Epidermal melanocyte (primary cell): ENCODE measurements around the gene CLDN6.
"Not testable (repeated sequence)": the region's sequence is repeated elsewhere in the genome, so short reads cannot be mapped to it uniquely, and the experiment has no call there.

Experiments used
- DNase-seq: peaks from one replicate; pipeline ENCODE4 v3.0.0; 2011; ENCODE audit warnings: low spot score; ENCODE audit not compliant: insufficient read length

CLDN6 gene, protein sequence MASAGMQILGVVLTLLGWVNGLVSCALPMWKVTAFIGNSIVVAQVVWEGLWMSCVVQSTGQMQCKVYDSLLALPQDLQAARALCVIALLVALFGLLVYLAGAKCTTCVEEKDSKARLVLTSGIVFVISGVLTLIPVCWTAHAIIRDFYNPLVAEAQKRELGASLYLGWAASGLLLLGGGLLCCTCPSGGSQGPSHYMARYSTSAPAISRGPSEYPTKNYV

DNA sequence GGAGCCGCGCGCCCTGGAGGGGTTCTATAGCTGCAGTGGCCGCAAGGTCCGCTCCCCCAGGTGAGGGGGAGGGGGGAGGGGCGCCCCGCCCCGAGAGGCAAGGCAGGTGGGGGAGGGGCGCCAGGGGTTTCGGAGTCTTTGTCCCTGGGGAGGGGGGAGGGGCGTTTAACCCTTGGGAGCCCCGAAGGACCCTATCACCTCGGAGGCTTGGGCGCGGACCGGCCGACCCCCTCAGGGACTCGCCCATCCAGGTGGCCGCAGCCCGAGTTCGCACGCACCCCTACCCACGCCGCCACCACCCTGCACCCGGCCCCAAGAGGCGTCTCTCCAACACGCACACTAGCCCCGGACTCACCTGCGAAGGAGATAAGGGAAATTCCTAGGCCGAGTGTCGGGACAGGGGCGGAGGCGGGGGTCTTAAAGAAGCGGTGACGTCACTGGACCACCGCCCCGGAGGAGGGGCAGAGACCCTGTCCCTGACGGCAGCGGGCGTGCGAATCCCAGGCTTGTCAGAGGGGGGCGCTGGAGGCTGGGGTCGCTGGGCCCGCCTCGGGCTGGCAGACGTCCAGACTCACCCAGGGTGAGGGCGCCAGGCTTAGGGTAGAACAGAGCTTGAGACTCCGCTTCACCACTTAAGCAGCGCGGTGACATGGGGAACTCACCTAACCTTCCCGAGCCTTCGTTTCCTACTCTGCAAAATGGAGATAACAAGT lies at the start of gene CLDN6:
Gene CLDN6 (minus strand): TSS at position 390 of the 713 bp plus-strand sequence. CDS start 2,162 bp downstream, outside the sequence.
- no peak for DNase-seq

DNA sequence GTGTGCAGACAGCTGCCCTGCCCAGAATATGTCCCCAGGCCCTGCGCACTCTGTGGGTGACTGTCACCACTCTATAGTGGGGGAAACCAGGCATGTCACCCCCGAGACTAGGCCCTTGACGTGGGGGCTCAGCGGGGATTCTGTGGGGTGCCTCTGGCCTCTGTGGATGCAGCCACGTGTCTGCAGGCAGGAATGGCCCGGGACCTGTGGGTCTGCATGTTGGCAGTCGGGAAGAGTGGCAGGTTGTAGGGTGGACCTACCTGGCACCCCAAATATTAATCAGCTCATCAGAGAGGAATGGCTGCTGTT lies 48.4 kb upstream of the CLDN6 start:
- DNase-seq: no peak

DNA sequence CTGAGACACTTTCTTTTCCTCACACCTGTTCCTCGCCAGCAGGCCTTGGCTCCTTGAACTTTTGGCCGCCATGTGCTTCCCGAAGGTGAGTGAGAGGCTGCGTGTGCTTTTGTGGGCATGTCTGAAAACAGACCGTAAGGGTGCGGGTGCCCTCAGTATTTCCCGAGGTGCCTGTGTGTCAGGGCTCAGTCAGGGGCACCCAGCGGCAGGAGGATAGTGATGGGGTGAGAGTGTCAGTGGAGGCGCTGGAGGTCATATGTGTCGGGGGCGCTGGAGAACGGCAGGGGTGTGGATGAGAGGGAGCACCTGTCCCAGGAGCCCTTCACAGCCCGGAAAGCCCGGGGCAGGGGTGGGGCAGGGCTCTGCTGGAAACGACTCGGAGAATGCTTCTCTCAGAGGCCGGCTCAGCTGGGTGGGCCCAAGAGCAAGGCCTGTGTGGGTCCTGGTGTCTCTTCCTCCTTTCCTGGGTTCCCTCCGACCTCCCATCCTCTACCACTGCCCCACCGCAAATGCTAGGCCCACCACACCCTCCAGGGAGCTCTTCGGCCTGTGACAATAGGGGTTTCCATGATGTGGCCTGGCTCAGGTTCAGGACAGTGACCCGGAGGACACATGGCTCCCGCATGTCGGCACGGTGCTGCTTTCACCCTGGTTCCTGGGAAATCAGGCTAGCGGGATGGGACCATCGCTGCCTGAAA lies 47.9 kb upstream of the CLDN6 start:
- DNase-seq: no peak

DNA sequence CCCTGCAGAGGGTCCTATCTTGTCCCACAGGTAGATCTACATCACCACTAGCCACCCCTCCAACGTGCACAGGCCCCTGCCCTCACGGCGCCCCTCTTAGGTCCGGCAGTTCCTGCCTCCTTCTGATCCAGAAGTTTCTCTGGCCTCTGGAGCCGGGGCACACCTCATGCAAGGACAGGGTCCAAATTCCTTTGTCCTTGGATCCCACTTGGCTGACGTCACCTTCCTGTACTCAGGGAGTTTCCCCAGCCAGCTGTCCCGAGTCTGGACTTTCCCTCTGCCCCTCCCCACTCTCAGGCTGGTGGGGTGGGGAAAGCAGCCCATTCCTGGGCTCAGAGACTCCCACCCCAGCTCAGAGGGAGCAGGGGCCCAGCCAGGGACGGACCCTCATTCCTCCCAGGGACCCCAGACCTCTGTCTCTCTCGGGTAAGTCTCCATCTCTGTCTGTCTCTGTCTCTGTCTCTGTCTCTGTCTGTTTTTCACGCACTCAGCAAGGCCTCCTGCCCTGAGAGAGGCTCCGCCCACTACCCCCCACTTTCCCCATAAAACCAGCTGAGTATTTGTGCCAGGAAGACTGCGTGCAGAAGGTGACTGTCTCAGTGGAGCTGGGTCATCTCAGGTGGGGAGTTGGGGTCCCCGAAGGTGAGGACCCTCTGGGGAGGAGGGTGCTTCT lies 47.2 kb upstream of the CLDN6 start, which contains the start of gene IL32:
Gene IL32 (plus strand): TSS at position 572 of the 673 bp plus-strand sequence. CDS start 172 bp downstream, outside the sequence.
- DNase-seq: no peak

DNA sequence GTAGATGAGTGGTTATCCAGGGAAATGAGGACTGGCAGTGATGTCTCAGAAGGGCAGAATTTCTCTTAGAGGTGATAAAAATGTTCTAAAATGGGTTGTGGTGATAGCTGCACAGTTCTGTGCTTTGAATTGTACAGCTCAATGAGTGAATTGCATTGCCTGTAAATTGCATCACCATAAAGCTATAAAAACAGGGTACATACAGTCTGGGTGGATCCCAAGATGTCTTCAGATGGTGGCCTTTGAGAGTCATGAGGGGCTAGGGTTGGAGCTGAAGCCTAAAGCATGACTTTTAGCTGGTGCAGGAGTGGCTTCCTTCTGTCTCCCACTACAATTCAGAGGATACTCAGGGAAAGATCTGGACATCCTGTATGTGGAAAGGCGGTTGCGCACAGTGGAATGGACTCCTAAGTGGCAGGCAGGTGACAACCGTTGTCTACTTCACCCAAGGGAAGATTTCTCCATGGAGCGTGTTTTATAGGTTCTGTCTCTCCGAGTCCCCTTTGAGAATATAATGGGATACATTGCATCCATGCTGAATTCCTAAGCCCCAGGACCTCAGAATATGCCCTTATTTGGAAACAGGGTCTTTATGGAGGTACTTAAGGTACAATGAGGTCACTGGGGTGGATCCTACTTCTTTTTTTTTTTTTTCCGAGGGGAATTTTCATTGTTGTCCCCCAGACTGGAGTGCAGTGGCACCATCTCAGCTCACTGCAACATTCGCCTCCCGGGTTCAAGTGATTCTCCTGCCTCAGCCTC lies 45.8 kb upstream of the CLDN6 start:
- no peak for DNase-seq

DNA sequence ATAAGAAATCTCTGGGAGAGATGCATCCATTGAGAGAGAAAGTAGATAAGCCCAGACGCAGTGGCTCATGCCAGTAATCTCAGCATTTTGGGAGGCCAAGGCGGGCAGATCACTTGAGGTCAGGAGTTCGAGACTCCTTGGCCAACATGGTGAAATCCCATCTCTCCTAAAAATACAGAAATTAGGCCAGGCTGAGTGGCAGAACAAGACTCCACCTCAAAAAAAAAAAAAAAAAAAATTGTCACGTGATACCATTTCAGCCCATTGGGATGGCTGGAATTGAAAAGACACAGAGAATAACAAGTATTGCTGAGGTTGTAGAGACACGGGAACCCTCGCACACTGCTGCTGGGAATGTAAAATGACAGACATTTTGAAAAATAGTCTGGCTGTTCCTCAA lies 44.6 kb upstream of the CLDN6 start:
- no peak for DNase-seq

DNA sequence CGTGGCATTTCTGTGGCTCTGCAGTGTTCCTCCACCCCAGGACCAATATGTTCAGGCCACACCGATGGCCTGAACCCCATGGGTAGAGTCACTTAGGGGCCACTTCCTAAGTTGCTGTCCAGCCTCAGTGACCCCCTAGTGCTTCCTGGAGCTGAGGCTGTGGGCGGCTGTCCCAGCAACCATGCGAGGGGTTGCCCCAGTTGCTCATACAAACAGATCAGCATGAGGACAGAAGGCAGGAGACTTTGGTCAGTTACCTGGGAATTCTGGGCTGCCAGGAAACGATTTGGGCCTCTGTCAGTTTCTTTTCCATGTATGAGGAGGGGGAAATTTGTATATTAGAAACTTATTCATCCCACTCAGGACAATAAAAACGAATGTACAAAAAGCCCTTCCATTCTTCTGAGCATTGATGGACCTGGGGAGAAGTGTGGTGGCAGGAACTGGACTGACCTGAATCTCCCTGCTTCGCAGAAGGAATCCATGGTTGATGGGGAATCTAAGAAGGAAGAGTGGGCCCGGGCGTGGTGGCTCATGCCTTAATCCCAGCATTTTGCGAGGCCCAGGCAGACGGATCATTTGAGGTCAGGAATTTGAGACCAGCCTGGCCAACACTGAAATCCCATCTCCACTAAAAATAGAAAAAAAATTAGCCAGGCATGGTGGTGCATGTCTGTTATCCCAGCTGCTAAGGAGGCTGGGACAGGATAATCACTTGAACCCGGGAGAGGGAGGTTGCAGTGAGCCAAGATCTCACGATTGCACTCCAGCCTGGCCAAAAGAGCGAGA lies 42.5 kb upstream of the CLDN6 start:
- DNase-seq: no peak

DNA sequence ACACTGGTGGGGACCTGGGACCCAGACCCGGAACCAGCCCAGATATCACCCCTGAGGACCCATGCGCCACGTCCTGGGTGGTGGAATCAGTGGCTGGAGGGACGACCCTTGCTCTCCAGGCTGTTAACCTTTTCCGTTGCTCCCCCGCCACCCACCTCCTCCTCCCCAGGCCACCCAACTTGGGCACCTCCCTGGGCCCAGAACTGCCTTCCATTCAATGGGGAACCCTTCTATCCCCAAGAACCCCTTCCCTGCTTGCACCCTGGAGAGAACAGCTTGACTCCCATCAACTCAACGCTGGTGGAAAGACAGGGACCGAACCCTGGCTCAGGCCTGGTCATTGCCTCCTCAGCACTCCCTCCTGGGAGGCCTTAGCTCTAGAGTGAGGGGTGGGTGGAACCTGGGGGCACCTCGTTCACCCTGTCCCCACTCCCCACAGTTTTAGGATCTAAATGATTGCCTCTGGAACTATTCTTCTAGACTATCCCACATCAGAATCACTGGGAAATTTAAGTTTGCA lies 41.8 kb upstream of the CLDN6 start:
- no peak for DNase-seq

DNA sequence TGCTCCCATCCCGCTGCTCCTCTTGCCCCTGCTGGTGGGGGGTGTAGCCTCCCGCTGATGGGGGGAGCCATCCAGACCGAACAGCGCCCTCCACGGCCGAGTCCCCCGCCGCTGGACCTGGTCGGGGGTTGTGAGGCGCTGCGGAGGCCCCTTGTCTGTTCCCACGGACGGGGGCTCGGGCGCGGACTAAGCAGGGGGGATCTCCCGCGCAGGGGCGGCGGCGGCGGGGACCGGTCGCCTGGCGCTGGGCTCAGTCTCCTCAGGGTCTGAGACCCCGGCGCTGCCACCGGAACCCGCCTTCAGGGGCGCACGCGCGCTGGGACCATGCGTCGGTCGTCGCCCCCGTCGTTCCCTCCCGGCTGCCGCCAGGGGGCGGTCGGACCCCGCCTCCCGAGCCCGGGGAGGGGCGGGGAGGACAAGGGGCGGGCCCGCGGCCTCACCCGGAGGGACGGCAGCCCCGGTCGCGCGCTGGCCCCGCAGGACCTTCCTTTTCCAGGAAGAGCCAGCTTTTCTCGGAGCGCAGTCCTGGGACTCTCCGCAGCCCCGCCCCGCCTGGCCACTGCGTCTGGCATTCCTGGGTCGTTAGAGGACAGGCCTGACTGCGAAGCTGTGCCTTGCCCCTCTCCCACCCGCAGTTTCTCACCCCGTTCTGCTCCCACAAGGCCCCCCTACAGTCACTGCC lies 41.2 kb upstream of the CLDN6 start:
- peak; percentile 85 for DNase-seq

DNA sequence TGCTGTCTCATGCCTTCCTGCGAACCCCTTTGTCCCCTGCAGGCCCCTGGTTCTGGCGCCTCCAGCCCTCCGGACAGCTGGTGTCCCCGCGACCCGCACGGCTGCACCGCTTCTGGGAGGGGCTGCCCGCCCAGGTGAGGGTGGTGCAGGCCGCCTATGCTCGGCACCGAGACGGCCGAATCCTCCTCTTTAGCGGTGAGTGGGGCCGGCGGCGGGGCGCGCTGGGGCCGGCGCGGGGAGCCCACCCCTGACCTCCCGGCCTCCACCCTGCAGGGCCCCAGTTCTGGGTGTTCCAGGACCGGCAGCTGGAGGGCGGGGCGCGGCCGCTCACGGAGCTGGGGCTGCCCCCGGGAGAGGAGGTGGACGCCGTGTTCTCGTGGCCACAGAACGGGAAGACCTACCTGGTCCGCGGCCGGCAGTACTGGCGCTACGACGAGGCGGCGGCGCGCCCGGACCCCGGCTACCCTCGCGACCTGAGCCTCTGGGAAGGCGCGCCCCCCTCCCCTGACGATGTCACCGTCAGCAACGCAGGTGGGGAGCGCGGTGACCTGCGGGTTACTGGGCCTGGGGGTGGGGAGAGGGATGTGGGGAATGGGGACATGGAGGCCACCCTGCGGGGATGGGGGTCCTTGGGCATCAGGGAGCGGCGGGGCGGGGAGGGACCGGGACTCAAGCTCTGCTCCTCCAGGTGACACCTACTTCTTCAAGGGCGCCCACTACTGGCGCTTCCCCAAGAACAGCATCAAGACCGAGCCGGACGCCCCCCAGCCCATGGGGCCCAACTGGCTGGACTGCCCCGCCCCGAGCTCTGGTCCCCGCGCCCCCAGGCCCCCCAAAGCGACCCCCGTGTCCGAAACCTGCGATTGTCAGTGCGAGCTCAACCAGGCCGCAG lies 40.4 kb upstream of the CLDN6 start:
- no peak for DNase-seq

DNA sequence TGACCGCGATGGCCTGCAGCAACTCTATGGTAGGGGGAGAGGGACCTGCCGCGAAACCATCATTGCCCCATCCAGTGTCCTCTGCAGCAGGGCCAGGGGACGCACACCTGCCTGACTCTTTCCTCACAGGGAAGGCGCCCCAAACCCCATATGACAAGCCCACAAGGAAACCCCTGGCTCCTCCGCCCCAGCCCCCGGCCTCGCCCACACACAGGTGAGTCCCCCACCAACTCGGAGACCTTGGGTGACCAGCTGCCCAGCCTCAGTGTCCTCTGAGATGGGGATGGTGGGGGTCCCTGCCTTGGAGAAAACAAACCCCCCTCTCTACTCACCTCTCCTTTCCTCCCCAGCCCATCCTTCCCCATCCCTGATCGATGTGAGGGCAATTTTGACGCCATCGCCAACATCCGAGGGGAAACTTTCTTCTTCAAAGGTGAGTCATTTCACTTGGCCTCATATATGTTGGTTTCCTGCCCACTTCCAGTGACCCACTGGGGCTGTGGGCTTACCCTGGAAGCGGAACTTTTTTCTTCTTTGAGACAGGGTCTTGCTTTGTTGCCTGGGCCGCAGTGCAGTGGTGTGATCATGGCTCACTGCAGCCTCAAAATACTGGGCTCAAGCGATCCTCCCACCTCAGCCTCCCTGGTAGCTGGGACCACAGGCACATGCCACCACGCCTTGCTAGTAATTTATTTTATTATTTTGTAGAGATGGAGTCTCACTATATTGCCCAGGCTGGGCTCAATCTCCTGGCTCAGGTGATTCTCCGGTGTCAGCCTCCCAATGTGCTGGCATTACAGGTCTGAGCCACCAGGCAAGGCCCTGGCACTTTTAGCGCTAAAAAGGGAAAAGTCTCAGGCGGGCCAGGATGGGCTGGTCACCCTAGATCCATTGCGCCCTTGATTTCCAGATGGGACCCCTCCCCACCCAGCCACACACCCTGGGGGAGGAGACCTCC lies 39.5 kb upstream of the CLDN6 start:
- no peak for DNase-seq

DNA sequence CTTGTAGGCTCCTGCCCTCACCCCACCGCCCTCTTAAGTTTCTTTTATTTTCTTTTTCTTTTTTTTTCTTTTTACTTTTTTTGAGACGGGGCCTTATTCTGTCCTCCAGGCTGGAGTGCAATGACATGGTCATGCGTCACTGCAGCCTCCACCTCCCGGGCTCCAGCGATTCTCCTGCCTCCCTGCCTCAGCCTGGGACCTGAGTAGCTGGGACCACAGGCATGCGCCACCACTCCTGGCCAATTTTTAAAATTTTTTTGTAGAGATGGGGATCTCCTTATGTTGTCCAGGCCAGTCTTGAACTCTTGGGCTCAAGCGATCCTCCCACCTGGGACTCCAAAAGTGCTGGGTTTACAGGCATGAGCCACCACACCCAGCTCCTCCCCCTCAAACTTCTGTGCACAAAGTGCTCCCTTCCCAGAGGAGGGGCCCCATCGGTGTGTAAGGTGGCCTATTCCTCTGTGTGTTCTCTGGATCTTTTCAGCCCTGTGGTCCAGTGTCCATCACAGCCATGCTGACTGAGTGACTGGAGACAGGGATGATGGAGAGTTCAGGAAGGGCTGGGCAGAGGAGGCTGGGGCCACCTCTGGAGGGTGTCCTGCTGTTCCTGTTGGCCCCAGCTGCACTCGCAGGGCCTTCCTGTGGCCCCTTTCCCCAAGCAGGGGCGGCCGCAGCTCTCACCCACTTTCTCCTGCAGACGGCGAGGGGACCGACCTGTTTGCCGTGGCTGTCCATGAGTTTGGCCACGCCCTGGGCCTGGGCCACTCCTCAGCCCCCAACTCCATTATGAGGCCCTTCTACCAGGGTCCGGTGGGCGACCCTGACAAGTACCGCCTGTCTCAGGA lies 38.6 kb upstream of the CLDN6 start:
- no peak for DNase-seq

DNA sequence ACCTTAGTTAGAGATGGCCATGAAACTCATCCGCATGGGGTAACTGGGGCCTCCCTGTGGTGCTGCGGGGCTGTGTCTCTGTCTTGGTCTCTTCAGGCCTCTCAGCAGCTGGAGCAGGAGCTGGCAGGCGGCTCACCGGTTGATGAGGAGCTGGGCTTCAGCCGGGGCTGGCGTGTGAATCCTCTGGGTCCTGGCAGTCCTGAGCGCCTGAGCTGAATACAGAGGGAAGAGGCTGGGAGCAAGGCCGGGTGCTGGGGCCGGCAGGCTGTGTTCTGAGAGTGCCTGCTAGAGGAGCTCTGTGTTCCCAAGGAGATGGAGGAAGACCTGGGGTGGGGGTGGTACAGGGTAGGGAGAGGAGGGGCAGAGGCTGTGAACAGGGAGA lies 37.7 kb upstream of the CLDN6 start:
- not testable (repeated sequence) for DNase-seq

DNA sequence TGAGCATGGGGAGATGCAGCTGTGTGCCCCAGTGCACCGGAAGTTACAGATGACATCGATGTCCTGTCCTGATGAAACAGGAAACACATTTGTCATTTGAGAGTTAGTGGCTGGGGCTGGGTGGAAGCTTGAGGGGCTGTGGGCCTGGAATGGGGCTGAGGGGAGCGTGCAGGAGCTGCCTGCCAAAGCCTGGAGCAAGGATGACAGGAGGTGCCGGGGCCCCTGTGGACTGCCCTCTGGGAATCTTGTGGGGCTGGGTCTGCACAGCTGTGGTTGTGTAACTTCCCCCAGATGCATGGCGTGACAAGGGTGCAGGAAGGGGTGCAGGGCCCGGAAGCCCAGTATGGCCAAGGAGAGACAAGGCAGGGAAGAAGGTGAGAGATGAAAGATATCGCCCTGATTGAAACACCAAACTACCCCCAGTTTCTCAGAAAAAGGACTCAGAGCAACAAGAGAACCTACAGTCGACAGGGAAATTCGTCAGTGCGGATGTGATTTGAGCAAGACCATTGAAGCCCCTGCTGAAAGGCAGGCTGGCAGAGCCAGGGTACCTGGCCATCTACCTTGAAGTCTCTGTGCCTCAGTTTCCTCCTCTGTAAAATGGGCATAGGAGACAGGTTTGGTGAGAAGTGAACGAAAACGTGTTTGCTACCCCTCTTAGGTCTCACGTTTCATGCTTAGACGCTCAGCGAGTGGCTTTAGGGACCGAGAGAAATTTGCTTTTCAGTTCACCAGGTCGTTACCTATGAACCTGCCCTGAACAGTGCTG lies 37.2 kb upstream of the CLDN6 start:
- no peak for DNase-seq

DNA sequence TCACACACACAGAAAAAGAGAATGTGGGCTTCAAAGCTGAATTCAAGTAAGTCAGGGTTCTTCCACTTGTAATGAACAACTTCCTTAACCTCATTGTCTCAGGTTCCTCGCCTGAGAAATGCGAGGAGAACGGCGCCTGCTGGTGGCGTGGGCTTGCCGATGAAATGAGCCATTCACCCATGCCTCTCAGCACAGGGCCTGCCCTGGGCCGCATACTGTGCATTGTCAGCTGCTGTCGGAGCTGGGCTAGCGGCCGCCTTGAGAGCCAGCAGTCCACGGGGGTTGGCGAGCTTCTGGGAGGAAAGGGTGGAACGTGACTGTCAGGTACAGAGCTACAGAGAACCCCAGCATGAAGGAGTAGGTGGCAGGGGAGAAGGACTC lies 35.3 kb upstream of the CLDN6 start:
- not testable (repeated sequence) for DNase-seq
